ENCODE results near the gene PMM1. TPM values are rescaled to one million over a fixed set of nuclear protein-coding genes. Genes with fewer than 3 reads are reported as not detected.

The PMM1 gene
- total RNA-seq, 2 donors from 2014 or later, result 49.3 to 53.2 TPM

GRCh38 chr22:41528132-41528766 is 61.4 kb downstream of the PMM1 start:
- Histone ChIP-seq H3K27me3 (no peaks in the 10 kb centered on the region), H3K36me3 (peaks cover 46% of the 10 kb centered on the region), H3K9ac (ENCODE audit: low read depth in 2 of 2, low read length in 2 of 2) (no peak overlapping the region), H3K9me3 (no peaks in the 10 kb centered on the region), H3K27ac (no peak overlapping the region), H3K4me1 (no peaks in the 10 kb centered on the region), H3K4me3 (no peak overlapping the region)
- no peak for DNase-seq
- intact Hi-C loops (cut with DNase I), result no loop called here
- no peak for TF ChIP-seq CTCF (IDR thresholded peaks at IDR 0.05)

Other genes starting within 250 kb of the PMM1 start
- gene TEF, start 207.9 kb downstream of the PMM1 start, total RNA-seq, result 10 to 100 TPM; 12.7 to 28.9 TPM
- 10 to 100 TPM; 63.2 to 66.1 TPM for gene TOB2, start 143.0 kb downstream of the PMM1 start, total RNA-seq
- 10 to 100 TPM; 39.5 to 55.0 TPM for gene PHF5A, start 121.1 kb downstream of the PMM1 start, total RNA-seq
- 100 to 1,000 TPM; 254 to 268 TPM for gene ACO2, start 120.7 kb downstream of the PMM1 start, total RNA-seq
- gene POLR3H, start 45.4 kb downstream of the PMM1 start, total RNA-seq, result 10 to 100 TPM in 1 of 2 donors, 1 to 10 TPM in 1; 9.2 to 20.0 TPM
- gene CSDC2, start 28.8 kb downstream of the PMM1 start, total RNA-seq, result 1 to 10 TPM in 1 of 2 donors, under 1 TPM in 1; 0.44 to 1.4 TPM
- 10 to 100 TPM; 19.2 to 32.1 TPM for gene DESI1, start 31.2 kb upstream of the PMM1 start, total RNA-seq
- 100 to 1,000 TPM; 203 to 312 TPM for gene XRCC6, start 31.5 kb upstream of the PMM1 start, total RNA-seq
- 100 to 1,000 TPM in 1 of 2 donors, 10 to 100 TPM in 1; 95.7 to 169 TPM for gene SNU13, start 99.0 kb upstream of the PMM1 start, total RNA-seq
- gene MEI1, start 109.7 kb upstream of the PMM1 start, total RNA-seq, result 1 to 10 TPM; 1.8 to 1.9 TPM
- 10 to 100 TPM in 1 of 2 donors, 1 to 10 TPM in 1; 9.3 to 18.8 TPM for gene CCDC134, start 210.8 kb upstream of the PMM1 start, total RNA-seq
- gene SREBF2, start 243.3 kb upstream of the PMM1 start, total RNA-seq, result 100 to 1,000 TPM; 159 to 192 TPM